NCI-H748 (cell line): Measurements from ENCODE around the gene CNTNAP3B.
"Not testable (repeated sequence)": the region's sequence is repeated elsewhere in the genome, so short reads cannot be mapped to it uniquely, and the experiment has no call there.

Source experiments
- DNase-seq: peaks from one replicate; lab custom pipeline; 2025; ENCODE audit not compliant: unreplicated experiment; lab: John Stamatoyannopoulos, UW

CNTNAP3B gene

DNA sequence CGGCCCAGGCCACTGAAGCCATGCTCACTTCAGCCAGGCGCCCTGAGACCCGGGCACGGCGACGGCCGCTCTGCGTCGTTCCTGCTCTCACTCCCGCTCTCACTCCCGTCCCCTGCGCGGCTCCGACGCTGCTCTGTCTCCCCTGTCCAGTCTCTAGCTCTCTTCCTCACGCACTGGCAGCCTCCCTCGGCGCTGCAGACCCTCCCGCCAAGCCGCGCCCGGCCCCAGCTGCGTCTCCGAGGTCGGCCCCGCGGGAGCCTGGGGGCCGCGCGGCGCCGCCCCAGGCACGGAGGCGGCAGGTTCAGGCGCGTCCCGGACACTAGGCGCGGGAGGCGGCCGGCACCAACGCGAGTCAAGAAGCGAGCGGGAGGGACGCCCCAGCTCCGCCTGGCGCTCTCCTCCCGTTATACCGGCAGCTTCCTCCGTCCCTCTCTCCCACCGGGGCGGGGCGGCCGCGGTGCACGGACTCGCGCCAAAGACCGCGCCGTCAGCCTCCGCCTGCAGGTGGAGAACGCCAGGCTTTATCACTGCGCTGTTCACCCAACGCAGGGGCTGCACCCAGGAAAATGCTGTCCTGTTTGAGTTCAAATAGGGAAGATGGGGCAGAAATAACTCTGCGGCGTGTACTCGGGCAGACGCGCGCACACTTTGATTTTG lies at the start of gene CNTNAP3B:
Gene CNTNAP3B, minus strand, starts transcription at position 354 of the 657 bp plus-strand sequence. Its CDS starts 332 bp downstream, at position 22.
- peak; percentile 27 for DNase-seq

DNA sequence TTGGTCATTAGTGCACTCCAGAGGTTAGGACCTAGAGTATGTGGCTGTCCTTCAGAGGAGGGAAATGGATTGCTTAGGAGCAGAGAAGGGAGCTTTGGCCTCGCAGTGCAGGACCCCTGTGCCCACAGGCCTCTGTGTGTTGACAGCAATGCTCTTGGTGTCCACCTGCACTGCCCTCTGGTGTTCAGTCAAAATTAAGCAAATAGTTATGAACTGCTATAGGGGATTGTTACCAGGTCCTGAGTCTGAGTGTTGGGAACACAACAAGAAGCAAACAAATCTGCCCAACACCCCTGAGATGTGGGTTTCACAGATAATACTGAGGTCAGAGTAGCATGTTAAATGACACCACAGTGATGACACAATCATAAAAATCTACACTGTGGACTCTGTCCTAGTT lies 31.1 kb upstream of the CNTNAP3B start:
- peak; percentile 18 for DNase-seq

DNA sequence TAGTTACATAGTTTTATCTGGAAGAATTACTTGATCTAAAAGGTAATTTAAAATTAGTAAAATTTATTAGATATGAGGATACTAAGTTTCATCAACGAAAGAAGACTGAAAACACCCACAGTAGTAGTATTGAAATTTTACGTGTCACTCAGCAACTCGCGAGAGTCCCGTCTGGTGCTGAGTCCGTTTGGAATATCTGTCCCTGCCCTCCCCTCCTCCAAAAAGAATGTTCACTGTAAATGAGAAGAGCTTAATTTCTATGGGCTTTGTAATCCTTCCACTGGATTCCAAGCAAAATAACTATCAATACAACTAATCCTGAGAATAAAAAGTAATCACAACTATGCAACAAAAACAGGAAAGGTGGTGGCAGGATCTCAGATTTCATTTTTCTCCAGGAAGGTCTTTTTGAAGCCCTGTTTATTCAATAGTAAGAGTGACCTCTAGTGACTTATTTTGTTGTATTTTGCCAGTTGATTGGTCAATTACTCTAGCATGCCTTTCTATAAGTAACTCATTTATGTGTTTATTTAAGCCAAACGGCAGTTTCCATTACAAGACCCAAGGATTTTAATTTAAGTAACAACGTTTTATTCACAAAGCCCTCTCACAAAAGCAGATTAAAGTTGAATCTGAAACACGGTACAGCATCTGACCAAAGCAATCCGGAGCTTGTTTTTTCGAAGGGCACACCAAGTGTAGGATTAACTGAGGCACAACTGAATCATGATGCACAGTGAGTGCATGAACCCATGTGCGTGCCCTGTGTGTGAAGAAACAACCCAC lies 2.0 kb downstream of the CNTNAP3B start:
- DNase-seq, result peak; percentile 45

DNA sequence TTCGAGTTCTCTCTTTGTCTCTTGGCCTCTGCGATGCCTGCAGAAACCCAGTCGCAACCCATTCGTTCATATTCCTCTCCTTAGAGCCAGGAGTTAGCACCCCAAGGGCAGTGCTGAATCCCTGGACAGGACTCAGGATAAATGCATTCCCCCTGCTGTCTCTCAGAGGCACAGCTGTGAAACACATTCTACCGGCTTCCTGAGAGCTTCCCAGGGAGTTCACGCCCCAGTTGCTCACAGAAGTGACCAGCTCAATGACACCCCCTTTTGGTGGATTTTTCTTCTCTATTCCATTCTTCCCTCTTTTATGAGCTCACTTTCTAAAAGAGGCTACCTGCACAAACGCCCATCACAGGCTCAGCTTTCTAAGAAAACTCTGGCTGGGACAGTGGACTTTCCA lies 8.2 kb downstream of the CNTNAP3B start:
- not testable (repeated sequence) for DNase-seq

DNA sequence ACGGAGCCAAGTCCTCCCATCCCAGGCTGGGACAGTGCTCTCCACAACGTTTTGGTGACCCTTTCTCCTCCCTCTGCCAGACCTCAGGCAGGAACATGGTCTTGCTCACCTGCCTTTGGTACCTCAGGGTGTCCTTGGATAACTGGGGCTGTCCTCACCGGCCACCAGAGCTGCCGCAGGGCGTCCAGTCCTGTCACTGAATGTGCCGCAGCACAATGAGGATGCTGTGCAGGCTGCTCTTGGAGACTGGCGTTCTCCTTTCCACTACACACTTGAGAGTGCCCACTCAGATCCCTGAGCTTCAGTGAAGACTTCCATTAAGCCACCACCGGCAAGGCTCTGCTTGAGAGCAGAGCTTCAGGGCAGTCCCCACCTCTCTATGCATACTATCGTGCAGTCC lies 33.3 kb downstream of the CNTNAP3B start:
- not testable (repeated sequence) for DNase-seq

DNA sequence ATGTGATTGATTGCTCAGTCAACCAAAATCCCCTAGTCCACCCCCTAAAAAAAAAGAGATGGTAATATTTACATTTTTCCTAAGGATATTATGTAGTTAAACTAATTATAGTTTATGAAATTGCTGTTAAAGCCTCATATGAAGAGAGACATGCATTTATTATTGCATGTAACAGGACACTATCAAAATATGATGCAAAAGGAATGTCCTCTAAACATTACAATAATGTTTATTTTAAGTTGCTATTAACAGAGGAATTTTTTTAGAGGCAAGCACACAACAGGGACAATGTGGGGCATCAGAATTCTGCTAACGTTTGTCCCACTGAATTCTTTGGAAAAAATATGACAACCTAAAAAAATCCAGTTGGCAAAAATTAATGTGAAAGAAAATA lies 44.7 kb downstream of the CNTNAP3B start:
- not testable (repeated sequence) for DNase-seq

DNA sequence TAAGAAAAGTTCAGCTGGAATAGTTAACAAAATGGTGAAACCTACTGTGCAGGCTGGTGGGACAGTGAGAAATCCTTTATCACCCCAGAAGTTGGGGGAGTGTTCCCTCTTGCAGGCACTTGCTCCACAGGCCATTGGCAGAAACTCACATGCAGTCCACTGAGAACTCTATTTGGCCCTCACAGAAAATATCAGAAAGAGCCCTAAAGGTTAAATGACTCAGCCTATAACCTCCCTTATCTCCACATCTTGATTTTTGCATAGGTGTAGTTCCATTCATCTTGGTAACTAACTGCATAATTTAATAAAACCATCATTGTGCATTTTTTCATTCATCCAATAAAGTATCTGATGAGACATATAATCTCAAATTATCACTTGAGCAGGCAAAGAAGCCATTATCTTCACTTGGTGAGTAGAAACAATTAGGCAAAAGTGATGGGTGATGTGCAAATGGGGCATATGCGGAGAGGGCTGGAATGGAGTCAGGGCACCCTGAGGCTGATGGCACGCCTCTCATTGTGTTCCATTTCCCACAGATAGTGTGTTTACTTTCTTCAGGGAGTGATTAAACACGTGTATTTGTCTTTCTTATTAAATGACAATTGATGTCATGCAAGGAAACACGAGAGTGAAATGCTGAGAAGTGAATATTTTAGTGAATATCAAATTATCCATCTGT lies 45.2 kb downstream of the CNTNAP3B start:
- DNase-seq, result not testable (repeated sequence)

DNA sequence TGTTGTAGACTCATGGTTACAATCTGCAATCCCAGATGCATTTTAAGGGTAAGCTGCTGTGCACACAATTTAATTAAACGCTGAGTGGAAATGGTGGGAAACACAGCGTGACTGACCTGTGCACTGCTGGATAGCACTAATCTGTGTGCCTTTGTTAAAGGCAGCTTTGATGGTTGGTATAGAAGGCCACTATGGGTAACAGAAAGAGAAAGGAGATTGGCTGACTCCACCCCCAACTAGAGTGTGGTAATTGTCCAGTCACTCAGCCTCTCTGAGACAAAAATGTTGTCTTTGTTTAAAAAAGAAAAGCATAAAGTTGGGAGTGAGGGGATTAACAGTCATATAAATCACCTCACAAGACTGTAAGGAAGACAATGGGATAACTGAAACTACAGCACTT lies 48.9 kb downstream of the CNTNAP3B start:
- not testable (repeated sequence) for DNase-seq

DNA sequence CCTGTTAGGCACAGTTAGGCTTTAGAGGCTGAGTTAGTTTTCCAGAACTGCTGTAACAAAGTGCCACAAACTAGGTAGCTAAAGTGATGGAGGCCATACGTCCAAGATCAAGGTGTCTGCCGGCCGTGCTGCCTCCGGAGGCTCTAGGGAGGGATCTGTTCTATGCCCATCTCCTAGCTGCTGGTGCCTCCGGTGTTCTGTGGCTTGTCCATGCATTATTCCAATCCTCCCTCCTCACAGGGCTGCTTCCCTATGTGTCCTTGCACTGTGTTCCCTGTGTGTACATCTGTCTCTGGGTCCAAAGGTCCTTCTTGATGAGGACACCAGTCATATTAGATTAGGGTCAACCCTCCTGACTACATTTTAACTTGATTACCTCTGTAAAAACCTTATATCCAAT lies 54.4 kb downstream of the CNTNAP3B start:
- not testable (repeated sequence) for DNase-seq

DNA sequence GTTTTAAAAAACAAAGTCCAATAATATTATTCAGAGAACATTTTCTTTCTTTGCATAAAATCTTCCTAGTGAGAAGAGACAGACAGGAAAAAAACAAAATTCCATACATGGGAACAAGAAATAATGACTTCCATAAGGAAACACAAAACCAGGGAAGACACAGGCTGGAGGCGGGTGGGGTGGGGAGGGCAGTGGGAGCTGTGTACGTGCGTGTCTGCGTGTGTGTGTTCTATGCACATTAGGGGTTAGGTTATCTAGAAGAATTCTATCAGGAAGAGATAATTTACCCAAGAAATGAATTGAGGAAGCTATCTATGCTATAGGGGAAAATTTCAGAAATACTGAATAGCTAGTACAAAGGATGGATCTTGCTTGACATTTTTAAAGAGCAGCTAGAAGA lies 58.2 kb downstream of the CNTNAP3B start:
- not testable (repeated sequence) for DNase-seq

DNA sequence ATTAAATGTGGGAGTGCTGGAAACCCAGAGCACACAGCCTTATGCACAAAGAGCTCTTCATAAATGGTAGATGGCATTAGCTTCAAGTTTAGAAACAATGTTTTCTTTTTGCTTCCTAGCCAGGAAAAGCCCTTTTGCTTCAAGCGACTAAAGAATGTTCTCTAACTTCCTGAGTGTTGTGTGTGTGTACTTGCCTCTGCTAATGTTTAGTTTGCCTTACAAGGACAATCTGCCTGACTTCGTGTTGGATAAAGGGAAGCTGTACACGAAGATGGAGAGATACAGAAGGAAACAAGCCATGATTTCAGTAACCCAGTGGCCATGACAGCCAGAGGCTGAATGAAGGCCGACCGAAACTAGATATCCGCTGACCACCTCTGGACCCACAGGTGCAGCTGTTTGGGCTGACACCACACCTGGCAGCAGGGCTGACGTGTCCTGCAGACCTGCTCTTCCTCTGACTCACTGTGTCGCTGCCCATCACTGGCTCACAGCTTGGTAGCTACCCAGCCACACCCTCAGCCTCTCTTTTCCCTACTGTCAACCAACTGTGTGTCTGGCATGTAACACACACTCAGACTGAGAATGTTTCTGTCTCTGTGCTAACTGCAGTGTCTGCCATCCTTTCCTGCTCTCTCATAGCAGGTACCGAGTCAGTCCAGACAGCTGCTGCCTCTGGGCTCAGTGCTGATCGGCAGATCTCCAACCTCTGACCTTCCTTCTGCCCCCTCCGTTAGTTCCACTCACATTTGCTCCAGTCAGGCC lies 59.0 kb downstream of the CNTNAP3B start:
- DNase-seq, result not testable (repeated sequence)

DNA sequence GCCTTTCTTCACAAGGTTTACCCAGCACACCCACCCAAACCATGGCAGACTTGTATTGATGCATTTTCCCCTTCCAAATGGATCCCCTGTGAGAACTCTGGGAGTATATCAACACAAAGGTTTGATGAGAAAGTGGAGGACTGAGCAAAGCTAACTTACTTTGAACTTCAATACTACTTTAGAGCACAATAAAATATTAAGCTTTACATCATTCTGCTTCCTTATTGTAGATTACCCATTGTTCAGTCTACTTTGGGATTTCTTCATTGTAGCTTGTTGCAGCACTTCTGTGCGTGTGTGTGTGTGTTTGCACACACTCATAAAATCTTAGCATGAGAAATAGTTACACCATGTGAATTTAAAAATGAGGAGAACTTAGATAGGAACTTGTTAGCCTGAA lies 75.4 kb downstream of the CNTNAP3B start:
- not testable (repeated sequence) for DNase-seq

DNA sequence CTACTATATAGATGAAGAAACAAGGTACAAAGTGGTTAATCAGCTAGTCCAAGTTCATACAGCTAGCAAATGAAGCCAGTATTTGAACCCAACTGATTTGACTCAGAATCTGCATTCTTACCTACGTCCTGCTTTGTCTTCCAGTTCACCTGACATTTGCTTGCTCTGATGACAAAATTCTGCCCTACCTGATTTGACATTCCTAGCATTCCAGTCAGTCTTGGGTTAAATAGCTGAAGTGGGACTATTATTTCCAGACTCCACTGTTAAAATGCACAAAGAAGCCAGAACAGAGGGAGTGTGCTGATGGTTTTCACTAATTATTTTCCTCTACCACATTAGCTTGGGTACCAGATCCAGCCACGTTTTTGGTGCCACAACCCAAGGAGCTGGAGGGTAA lies 78.5 kb downstream of the CNTNAP3B start:
- not testable (repeated sequence) for DNase-seq

DNA sequence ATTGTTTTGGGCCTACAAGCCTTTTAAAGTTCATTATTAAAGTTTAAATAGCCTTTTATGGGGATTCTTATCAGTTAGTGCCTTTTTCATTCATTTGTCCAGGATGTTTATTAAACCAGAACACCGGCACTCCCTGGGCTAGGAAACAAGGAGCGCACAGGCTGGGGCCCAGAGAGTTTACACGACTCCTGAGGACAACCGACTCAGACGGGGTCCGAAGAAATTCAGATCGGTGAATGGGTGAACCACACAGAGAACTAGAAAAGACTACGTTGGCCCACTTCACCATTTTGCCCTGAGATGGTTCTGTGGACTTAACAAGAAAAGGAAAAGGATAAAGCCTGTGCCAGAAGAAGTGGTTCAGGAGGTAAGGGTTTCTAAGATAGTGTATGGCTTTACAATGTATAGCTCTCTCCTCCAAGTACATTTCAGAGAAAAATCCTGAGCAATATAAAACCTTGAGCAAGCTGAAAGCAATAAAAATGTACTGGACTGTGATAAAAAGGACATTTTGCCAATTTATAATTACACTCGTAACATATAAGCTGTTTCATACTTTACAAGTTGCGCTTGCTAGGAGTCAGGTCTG lies 84.7 kb downstream of the CNTNAP3B start:
- not testable (repeated sequence) for DNase-seq

DNA sequence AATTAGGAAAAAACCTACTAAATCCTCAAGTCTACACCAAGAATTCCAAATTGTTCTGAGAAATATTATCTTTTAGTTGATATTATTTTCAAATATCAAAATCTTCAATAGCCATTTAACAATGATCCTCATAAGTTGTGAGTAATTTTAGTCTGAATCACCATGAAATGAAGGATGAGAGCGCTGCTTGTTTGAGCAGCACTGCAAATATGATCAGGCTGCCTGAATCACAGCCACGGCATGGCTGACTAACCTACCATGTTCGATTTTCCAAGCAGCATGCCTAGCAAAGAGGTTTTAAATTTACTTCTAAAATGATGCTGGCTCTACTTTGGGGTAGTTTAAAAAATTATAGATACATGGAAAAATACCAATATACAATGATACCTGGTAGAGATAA lies 95.7 kb downstream of the CNTNAP3B start:
- not testable (repeated sequence) for DNase-seq

DNA sequence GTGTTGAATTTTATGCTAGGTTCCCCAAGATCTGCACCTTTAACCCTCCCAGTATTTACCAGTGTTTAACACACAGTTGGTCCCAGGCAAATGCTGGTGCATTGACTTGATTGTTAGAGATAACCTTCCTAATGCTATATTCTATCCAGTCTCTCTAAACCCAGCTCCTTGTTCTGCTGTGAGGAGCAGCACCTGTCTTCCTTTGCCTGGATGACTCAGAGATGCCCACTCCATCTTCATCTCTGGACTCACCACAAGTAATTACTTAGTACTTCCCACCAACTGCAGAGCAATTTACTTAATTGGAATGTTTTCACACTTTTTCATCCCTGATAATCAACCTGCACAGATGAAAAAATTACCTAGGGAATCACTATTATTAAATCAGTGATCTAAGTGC lies 108.6 kb downstream of the CNTNAP3B start:
- not testable (repeated sequence) for DNase-seq

DNA sequence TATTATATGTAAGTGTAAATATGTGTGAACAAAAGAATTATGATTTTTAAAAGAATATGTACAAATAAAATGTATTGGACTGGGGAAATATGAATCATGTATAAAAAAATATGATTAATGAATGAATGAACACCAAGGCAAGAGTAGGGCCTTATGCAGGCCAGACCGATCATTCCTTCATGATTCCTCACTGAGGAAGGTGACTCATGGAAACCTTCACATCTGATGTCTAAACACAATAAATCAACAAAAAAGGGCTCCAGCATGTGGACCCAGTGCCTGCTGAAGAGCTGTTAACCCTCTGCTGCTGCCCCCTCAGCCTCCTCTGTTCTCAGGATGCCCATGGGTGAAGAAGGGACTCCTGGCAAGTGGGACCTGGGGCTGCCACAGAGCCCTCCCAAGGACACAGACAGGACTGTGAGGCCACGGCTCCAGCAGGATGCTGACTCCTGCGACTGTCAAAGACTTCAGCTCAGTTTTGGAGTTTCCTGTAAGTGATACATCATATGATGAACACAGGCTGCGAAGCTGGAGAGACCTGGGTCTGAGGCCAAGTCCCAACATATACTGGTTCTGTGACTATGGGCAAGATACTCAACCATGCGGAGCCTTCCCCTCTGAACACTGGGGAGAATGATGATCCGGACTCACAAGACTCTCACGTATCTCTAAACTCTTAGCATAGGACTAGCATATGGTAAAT lies 110.9 kb downstream of the CNTNAP3B start:
- DNase-seq, result not testable (repeated sequence)

DNA sequence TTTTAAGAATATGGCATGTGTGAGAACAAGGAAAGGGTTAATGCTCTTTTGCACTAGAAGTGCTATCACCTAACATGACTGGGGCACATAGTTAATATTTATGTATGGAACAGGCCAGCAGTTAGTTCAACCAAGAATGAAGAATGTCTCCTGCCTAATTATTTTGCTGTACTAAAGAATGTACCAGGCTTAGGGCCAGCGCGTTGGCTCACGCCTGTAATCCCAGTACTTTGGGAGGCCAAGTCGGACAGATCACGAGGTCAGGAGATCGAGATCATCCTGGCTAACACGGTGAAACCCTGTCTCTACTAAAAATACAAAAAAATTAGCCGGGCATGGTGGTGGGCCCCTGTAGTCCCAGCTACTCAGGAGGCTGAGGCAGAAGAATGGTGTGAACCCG lies 114.9 kb downstream of the CNTNAP3B start:
- DNase-seq, result not testable (repeated sequence)

DNA sequence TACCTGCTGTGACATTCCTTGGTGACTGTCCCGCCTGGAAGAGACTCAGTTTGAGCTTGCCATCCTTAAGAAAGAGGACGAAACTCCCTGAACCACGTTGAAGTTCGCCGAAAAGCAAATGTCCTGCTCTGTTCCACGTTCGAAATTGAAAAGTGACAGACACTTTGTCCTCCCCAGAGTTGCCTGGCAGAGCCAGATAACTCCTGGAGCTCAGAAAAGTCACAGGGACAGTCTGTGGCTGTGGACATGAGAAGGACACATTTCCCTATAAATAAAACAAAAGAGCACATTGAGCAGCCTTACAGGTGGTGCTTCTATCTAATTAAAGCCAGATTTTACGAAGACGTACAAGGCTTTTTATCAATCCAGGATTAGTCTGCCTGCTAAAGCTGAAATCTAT lies 137.6 kb downstream of the CNTNAP3B start:
- not testable (repeated sequence) for DNase-seq

DNA sequence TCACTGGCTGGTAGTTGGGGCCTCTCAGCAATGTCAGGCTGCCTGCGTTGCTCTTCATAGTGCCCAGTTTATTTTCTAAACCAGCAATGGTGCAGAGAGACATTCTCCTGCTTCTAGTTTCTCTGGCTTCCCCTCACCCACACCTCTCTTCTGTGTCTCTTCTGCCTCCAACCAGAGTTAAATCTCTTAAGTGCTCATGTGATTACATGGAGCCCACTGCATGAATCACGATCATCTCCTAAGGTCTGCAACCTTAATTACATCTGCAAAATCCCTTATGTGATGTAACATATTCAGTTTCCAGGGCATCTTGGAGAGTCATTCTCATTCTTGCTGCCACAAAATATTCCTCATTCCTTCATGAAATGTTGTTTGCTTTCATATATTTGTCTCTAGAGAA lies 149.0 kb downstream of the CNTNAP3B start:
- not testable (repeated sequence) for DNase-seq
